Measurements from ENCODE around the gene RPTOR. TPM values are rescaled to one million over a fixed set of nuclear protein-coding genes. Genes with fewer than 3 reads are reported as not detected.

The RPTOR gene
- total and polyA plus RNA-seq, 2 donors (not counting 3 experiments of a cell fraction or from before 2014, with no cell fraction given): 10.7 to 41.8 TPM

DNA sequence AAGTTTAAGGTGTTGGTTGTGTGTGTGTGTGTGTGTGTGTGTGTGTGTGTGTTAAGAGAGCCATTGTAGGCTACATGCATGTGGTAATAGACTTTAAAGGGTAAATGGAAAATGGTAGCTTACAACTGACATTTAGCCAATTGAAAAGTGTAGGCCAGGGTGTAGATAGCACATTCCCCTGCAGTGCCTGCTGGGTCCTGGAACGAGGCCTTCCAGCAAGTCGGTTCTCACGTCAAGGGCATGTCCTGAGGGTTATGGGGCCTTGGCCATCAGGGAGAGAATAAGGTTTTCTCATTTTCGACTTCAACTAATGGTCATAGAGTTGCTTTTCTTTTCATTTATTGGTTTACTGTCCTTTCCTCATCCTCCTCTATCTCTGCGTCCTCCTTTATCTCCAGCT is 65.1 kb downstream of the RPTOR start:
- H3K4me1 ChIP-seq (ENCODE audit: control insufficient read depth, extremely low read depth, insufficient read depth, low read length): no peaks in the 10 kb centered on the region
- ChIA-PET CTCF (interaction anchor here (1.1 kb wide), 1 partner anchor 13 kb away, joined by 3 read pairs; no protein-coding TSS in a partner anchor), POLR2A (no interaction called here)
- no peak overlapping the region for H2AFZ ChIP-seq (ENCODE audit: low read depth, low read length)
- no TSS peak for BruUV-seq (replicated peaks)
- DNase-seq (ENCODE audit: low read depth, low spot score) (no peak), FAIRE-seq (no peak)
- TF ChIP-seq POLR2AphosphoS5 (IDR thresholded peaks at IDR 0.05; ENCODE audit: insufficient read depth, low read depth, low read length) (no peak), FOS (IDR thresholded peaks at IDR 0.05; ENCODE audit: borderline replicate concordance, insufficient read depth, low read length) (no peak), EZH2 (IDR thresholded peaks at IDR 0.05; ENCODE audit: borderline replicate concordance, low read depth, low read length, severe bottlenecking) (no peak), POLR2A (IDR thresholded peaks at IDR 0.05; ENCODE audit: low read depth, low read length) (no peak), MYC (IDR thresholded peaks at IDR 0.05; ENCODE audit: low read depth, low read length) (no peak), JUN (IDR thresholded peaks at IDR 0.05; ENCODE audit: borderline replicate concordance, insufficient read depth, insufficient read length, low read depth) (no peak), GATA2 (IDR thresholded peaks at IDR 0.05; ENCODE audit: insufficient read depth, insufficient read length, low read depth, low read length) (no peak)
- TF ChIP-seq, protein P1, sequence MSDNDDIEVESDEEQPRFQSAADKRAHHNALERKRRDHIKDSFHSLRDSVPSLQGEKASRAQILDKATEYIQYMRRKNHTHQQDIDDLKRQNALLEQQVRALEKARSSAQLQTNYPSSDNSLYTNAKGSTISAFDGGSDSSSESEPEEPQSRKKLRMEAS (IDR thresholded peaks at IDR 0.05; ENCODE audit: insufficient read depth, insufficient read length): no peak
- TF ChIP-seq, protein P2, sequence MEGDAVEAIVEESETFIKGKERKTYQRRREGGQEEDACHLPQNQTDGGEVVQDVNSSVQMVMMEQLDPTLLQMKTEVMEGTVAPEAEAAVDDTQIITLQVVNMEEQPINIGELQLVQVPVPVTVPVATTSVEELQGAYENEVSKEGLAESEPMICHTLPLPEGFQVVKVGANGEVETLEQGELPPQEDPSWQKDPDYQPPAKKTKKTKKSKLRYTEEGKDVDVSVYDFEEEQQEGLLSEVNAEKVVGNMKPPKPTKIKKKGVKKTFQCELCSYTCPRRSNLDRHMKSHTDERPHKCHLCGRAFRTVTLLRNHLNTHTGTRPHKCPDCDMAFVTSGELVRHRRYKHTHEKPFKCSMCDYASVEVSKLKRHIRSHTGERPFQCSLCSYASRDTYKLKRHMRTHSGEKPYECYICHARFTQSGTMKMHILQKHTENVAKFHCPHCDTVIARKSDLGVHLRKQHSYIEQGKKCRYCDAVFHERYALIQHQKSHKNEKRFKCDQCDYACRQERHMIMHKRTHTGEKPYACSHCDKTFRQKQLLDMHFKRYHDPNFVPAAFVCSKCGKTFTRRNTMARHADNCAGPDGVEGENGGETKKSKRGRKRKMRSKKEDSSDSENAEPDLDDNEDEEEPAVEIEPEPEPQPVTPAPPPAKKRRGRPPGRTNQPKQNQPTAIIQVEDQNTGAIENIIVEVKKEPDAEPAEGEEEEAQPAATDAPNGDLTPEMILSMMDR (IDR thresholded peaks at IDR 0.05; ENCODE audit: extremely low read depth in 1 of 2, insufficient read depth in 1 of 2, low read depth in 1 of 2, low read length in 2 of 2): no peak
- no peak overlapping the region for H3K9ac ChIP-seq (replicated peaks; ENCODE audit: extremely low read depth, insufficient read depth, low read length)
- no peak overlapping the region for H3K4me3 ChIP-seq (replicated peaks in 1 of 3; ENCODE audit: insufficient read depth in 1 of 3, low read depth in 1 of 3, low read length in 3 of 3)
- H3K9me3 ChIP-seq (replicated peaks; ENCODE audit: control insufficient read depth, insufficient read depth, low read length): no peaks in the 10 kb centered on the region
- no peaks in the 10 kb centered on the region for H3K9me1 ChIP-seq (replicated peaks; ENCODE audit: control insufficient read depth, extremely low read depth, insufficient read depth, low read length)
- H4K20me1 ChIP-seq (replicated peaks; ENCODE audit: control insufficient read depth, extremely low read depth, insufficient read depth, low read length): peaks cover 3% of the 10 kb centered on the region
- no peak overlapping the region for H3K4me2 ChIP-seq (ENCODE audit: insufficient read depth, low read length)
- intact Hi-C loops (cut with micrococcal nuclease): no loop called here
- H3K27me3 ChIP-seq (ENCODE audit: control insufficient read depth in 2 of 2, insufficient read depth in 2 of 2, low read length in 2 of 2): no peaks in the 10 kb centered on the region
- H3K79me2 ChIP-seq (ENCODE audit: control insufficient read depth, insufficient read depth, low read length): peaks cover 73% of the 10 kb centered on the region
- no peak overlapping the region for H3K27ac ChIP-seq (ENCODE audit: insufficient read depth, low read depth, low read length)
- dilution Hi-C loops (cut with MboI; ENCODE audit: extremely low pct_ligation_motif_present, low sequenced_read_pairs): no loop called here
- H3K36me3 ChIP-seq (ENCODE audit: control insufficient read depth in 2 of 2, extremely low read depth in 1 of 2, insufficient read depth in 2 of 2, low read length in 2 of 2): no peaks in the 10 kb centered on the region

All from endothelial cell of umbilical vein (primary cell).